ENCODE data around the gene KLHL18.
"Not testable (repeated sequence)": the region's sequence is repeated elsewhere in the genome, so short reads cannot be mapped to it uniquely, and the experiment has no call there.

The KLHL18 gene

GRCh38 chr3:47360110-47360517 lies 77.4 kb downstream of the KLHL18 start:
- peak in 1 of 2 experiments; percentile 6 for DNase-seq (ENCODE audit: low read depth in 2 of 2)

DNA sequence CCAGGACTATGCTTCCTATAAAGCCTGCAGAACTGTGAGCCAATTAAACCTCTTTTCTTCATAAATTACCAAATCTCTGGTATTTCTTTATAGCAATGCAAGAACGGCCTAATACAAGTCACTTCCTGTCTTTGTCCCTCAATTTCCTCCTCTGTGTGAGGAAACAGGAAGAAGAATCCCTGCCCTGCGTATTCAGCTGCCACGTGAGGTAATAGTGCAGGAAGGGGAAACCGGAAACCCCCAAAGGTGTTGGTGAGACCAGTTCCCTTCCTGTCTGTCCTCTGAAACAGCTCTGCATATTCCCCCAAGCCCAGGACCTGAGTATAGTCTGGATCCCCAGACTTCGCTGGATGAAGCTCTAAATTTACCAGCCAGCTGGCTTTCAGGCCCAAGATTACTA lies 80.0 kb downstream of the KLHL18 start:
- DNase-seq (ENCODE audit: low read depth in 2 of 2), result no peak

- DNase-seq (ENCODE audit: low read depth in 2 of 2), result no peak
Measured at GRCh38 chr3:47365213-47366153, 82.7 kb downstream of the KLHL18 start.

DNA sequence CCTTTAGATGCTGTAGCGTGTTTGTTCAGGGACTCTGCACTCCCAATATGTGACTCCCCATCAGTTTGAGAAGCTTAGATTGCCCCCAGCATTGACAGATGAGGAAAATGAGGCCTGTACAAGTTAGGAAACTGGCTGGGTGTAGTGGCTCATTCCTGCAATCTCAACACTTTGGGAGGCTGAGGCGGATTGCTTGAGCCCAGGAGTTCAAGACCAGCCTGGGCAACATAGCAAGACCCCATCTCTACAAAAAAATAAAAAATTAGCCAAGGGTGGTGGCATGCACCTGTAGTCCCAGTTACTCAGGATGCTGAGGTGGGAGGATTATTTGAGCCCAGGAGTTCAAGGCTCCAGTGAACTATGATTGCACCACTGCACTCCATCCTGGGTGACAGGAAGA lies 84.1 kb downstream of the KLHL18 start:
- DNase-seq (ENCODE audit: low read depth in 2 of 2), result no peak

GRCh38 chr3:47367631-47368030 lies 84.9 kb downstream of the KLHL18 start:
- no peak for DNase-seq (ENCODE audit: low read depth in 2 of 2)

GRCh38 chr3:47370020-47370419 lies 87.3 kb downstream of the KLHL18 start:
- not testable (repeated sequence) for DNase-seq (ENCODE audit: low read depth in 2 of 2)

GRCh38 chr3:47370887-47371697 lies 88.3 kb downstream of the KLHL18 start:
- DNase-seq (ENCODE audit: low read depth in 2 of 2), result peak in 1 of 2 experiments; percentile 14

- DNase-seq (ENCODE audit: low read depth in 2 of 2), result no peak
Measured at GRCh38 chr3:47374587-47374986, 91.8 kb downstream of the KLHL18 start.

- no peak for DNase-seq (ENCODE audit: low read depth in 2 of 2)
Measured at GRCh38 chr3:47376393-47376792, 93.6 kb downstream of the KLHL18 start.

GRCh38 chr3:47377186-47377585 lies 94.4 kb downstream of the KLHL18 start:
- no peak for DNase-seq (ENCODE audit: low read depth in 2 of 2)

GRCh38 chr3:47378869-47379268 lies 96.1 kb downstream of the KLHL18 start:
- no peak for DNase-seq (ENCODE audit: low read depth in 2 of 2)

DNA sequence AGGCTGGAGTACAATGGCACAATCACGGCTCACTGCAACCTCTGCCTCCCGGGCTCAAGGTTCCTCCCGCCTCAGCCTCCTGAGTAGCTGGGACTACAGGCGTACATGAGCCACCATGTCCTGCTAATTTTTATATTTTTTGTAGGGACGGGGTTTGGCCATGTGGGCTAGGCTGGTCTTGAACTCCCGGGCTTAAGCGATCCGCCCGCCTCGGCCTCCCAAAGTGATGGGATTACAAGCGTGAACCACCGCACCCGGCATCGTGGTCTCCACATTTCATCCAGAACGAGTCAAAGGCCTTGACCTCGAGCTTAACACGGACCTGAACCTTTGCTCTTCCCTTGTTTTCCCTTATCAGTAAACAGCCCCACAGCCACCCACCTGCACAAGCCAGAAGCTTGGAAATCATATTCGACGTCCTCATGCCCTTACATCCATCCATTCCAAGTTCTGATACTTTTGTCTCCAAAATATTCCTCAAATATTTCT lies 96.7 kb downstream of the KLHL18 start:
- no peak for DNase-seq (ENCODE audit: low read depth in 2 of 2)

DNA sequence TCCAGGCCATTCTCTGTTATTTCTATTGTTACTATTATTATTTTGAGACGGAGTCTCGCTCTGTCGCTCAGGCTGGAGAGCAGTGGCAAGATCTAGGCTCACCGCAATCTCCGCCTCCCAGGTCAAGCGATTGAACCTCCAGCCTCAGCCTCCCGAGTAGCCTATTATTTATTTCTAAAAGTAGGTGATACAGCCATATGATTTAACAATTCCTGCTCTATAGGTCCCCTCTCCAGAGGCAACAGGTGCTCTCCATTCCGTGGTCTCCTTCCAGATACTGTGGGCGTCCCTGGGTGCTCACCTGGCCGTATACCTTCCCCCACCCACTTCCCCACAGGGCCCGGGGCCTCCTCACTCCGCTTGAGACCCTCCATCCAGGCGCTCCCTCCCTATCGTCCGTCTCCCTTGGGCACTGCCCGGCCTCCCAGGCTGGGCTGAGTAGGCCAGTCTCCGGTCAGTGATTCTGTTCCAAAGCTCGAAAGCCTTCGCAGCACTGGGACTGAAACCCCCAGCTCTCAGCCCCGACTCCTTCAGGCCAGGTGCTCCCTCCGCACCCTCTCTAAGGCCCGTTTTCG lies 97.4 kb downstream of the KLHL18 start:
- no peak for DNase-seq (ENCODE audit: low read depth in 2 of 2)

- DNase-seq (ENCODE audit: low read depth in 2 of 2), result peak; percentile 98
Measured at GRCh38 chr3:47380601-47381316, 98.0 kb downstream of the KLHL18 start, which contains the start of gene PTPN23. TSS of gene PTPN23 (plus strand) at chr3:47381021. CDS start at chr3:47381097, 76 bp downstream.

GRCh38 chr3:47381317-47382157 lies 98.8 kb downstream of the KLHL18 start:
- DNase-seq (ENCODE audit: low read depth in 2 of 2), result peak; percentile 52 to 83

GRCh38 chr3:47384425-47384824 lies 101.7 kb downstream of the KLHL18 start:
- DNase-seq (ENCODE audit: low read depth in 2 of 2), result no peak

- DNase-seq (ENCODE audit: low read depth in 2 of 2), result no peak
Measured at GRCh38 chr3:47385007-47385406, 102.3 kb downstream of the KLHL18 start.

- no peak for DNase-seq (ENCODE audit: low read depth in 2 of 2)
Measured at GRCh38 chr3:47385796-47386195, 103.1 kb downstream of the KLHL18 start.

- DNase-seq (ENCODE audit: low read depth in 2 of 2), result no peak
Measured at GRCh38 chr3:47392933-47393332, 110.2 kb downstream of the KLHL18 start.

DNA sequence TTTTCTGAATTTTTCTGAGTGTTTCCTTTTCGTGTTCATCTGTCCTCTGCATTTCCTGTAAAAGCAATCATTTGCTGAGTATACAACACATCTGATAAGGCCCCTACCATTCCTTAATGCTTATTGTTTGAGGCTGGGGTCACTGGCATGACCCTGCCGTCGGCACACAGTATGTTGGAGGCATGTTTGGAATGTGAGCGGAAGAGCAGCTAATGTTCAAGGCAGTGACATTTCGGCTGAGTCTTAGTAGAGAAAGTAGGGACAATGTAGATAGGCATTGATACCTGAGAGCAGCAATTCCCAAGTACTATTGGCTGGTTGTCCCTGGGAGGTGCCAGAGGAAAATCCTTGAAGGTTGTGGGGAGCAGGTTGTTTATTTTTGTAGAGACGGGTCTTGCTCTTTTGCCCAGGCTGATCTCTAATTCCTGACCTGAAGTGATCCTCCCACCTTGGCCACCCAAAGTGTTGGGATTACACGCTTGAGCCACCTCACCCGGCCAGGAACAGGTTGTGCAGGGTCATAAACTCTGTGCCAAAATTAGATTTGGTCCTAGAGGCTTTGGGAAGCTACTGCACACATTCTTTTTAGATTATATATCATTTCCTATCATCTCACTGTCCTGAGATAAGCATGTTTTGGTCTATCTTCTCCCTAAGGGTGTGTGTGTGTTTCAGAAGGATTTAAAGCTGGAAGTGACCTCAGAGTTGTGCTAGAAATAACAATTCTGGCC lies 111.6 kb downstream of the KLHL18 start:
- DNase-seq (ENCODE audit: low read depth in 2 of 2), result no peak

Measured in stimulated activated CD4-positive, alpha-beta T cell treated with anti-CD3 and anti-CD28 coated beads, Interleukin-12 subunit alpha, Interleukin-12 subunit beta, amount 100 ng/mL, for 24 hours (primary cell).